Erythroblast (primary cell): ENCODE data around the gene H2AZ1.

Source experiments
- DNase-seq, 2 experiments: peaks; one replicate each; lab custom pipeline; 2025; lab: John Stamatoyannopoulos, UW
- GATA1 ChIP-seq: IDR thresholded peaks from 2 replicates; pipeline ENCODE4 v1.6.1; 2011; ENCODE audit warnings: low read depth, mild to moderate bottlenecking, control low read depth, low read length, moderate library complexity
- POLR2A ChIP-seq: IDR thresholded peaks from 2 replicates; pipeline ENCODE4 v1.6.1; 2011; ENCODE audit warnings: mild to moderate bottlenecking, low read length

H2AZ1 gene

DNA sequence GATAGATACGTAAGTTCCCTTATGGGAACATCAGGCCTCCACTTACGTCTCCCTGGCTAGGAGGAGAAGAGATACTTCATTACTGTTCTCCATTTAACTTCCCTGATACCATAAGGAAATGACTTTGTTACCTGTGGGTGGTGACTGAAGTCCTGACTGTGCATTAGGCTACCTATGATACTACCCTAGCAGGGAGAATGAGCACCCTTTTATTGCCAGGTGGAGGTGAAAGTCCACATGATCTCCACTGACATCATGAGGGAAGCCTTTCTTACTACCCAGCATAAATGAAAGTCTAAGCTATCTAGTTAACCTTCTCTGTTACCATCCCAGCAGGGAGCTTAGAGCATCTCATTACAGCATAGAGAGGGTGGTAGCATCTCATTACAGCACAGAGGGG is 31.4 kb downstream of the H2AZ1 start:
- DNase-seq = no peak
- TF ChIP-seq POLR2A = no peak
- TF ChIP-seq GATA1 = no peak

DNA sequence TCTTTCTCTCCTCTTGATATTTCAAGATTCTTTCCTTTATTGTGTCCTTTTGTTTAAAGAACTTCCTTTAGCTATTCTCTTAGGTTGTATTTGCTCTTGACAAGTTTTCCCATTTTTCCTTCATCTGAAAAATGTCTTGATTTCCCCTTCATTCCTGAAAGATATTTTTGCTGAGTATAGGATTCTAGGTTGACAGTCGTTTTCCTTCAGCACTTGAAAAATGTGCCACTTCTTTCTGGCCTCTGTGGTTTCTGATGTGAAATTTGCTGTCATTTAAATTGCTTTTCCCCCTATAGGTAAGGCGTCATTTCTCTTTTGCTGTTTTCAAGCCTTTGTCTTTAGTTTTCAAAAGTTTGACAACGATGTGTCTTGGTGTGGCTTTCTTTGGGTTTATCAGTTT is 32.5 kb downstream of the H2AZ1 start:
- TF ChIP-seq POLR2A (no peak), GATA1 (no peak)
- no peak for DNase-seq

- TF ChIP-seq POLR2A (no peak), GATA1 (no peak)
- no peak for DNase-seq
These were observed 34.6 kb downstream of the H2AZ1 start for GRCh38 chr4:99915449-99915848.
